NOMO-1 treated with dmso at 0.1 percent for 144 hours (cell line): ENCODE results near the gene SPTLC1.

ENCODE experiments used
- DNase-seq: peaks from one replicate; lab custom pipeline; 2025; ENCODE audit not compliant: unreplicated experiment; lab: John Stamatoyannopoulos, UW

Gene SPTLC1

DNA sequence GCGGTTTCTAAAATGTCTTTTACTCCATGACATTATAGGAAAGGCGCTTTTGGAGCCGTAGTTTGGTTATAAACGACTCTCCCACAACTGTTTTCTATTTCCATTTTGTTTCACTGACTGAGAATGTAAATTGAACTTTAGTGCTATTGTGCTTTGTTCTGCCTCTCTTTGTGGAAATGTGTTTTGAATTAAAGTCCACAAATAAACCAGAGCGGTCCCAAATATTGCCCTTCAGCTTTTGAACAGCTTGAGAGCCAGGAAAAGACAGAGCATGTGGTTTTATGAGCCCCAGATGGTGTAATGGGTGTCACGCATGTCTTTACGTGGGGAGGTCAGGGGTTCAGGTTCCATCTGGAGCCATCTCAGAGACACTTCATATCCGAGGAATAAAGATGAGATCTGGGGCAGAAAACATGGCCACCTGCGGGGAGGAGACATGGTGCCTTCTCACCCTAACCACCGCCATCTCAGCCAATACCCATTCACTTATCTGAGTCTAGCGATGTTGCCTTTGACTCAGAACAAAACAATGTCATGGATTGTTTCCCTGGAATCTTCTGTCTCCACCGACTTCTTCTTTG is 122.7 kb downstream of the SPTLC1 start:
- DNase-seq: no peak

DNA sequence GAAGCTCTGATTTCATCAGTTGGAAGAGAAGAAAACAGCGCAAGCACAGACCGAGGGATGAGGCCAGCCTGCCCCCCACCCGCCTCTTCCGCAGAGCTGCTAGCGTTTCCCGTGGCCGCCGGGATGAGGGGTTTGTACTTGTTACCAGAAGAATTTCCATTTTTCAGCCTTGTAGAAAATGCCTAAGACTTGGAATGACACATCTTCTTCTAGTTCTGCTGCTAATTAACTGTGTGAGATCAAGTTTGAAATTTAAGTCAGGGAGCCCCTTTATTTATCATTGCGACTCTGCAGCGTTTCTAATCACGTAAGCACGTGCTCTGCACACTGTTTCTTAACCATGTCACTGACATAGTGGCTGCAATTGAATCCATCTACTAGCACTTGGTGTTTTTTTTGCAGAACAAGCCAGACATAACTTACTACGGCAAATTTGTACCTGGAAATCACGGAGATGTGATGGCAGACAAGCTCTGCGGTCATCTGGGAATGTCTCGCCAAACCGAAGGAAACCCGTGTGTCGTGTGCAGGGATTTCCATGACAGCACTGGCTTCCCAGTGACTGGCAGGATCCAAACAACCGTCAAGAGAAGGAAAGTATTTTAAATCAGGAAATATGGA is 123.4 kb downstream of the SPTLC1 start:
- no peak for DNase-seq

DNA sequence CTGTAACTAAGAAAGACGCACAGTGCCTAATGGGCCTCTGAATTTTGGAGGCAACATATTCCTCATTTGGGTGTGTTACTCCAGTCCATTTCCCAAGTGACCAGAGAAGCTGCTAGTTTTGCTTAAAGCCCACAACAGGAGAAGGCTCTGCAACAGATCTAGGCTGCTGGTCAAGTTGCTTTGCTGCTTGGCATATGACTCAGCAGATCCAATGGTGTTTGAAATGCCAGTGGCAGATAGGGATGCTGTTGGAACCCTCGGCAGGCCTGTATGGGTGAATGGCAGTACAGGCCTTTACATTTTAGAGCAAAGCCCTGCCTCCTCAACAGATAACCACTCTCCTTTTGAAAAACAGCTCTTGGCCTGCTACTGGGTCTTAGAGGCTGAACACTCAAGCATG is 129.0 kb downstream of the SPTLC1 start:
- DNase-seq: no peak

DNA sequence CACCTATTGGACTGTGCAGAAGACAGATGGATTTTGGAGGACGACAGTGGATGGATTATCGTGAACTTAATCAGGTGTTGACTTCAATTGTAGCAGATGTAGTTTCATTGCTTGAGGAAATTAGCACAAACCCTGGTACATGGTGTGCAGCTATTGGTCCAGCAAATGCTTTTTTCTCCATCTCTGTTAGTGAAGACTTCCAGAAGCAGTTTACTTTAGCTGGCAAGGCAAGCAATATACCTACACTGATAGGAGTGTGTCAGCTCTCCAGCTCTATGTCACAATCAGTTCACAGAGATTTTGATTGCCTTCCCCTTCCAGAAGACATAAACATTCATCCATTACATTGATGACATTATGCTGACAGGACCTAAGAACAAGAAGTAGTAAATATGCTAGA is 129.5 kb downstream of the SPTLC1 start:
- no peak for DNase-seq
